Skin of body (tissue), 2 donors: ENCODE results near the gene SNIP1. TPM values are rescaled to one million over a fixed set of nuclear protein-coding genes. Genes with fewer than 3 reads are reported as not detected.
A peak's percentile ranks its signal among the peaks of the same experiment; 100 is the strongest.
"Not testable (repeated sequence)": the region's sequence is repeated elsewhere in the genome, so short reads cannot be mapped to it uniquely, and the experiment has no call there.

ENCODE experiments used
- DNase-seq: peaks from one replicate; lab custom pipeline; 2025; lab: John Stamatoyannopoulos, UW
- total RNA-seq: library from RNA; depleted of rRNA; stranded (reverse); fragments of >200 nt; gene quantifications from one replicate; pipeline ENCODE4 v1.2.3, GENCODE V29; 2014

The SNIP1 gene
- total RNA-seq, 1 donor from 2014 or later: 11.7 TPM

DNA sequence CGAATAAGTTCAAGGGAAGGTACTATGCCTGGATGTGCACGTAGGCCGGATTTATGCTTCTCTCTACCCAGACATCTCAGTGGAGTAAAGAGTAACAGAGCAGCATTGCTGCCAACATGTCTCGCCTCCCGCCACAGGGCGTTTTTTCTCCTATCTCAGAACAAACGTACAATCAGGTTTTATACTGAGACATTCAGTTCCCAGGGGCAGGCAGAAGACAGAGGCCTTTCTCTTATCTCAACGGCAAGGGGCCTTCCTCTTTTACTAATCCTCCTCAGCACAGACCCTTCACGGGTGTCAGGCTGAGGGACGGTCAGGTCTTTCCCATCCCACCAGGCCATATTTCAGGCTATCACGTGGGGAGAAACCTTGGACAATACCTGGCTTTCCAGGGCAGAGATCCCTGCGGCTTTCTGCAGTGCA is 5.9 kb upstream of the SNIP1 start:
- not testable (repeated sequence) for DNase-seq

DNA sequence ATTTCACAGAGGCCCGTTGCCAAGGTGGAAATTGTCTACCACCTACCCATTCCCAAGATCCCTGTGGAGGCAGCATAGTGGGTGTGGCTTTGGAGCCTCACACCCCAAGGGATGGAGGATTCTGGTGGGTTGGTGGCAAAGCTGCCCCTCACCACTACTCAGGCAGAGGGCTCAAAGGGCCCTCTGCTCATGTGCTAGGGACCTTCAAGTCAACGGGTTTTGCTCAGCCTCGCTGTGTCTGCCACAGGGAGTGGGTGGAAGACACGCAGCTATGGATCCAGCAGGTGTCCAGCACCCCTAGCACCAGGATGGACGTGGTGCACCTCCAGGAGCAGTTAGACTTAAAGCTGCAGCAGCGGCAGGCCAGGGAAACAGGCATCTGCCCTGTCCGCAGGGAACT is 5.0 kb upstream of the SNIP1 start:
- DNase-seq: no peak

DNA sequence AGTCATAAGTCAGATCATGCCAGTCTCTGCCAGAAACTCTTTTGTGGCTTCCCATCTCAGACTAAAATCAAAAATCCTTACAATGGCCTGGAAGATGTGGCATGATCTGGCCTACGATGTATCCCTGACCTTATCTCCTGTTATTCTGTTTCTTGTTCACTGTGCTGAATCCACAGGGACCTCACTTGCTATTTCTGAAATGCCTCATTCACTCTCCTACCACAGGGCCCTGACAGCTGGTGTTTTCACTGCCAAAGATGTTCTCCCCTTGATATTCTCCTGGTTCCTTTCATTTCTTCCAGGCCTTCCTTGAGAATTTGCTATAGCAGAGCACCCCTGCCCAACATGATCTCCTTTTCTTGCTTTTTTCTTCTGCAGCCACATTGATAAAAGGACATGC is 4.3 kb upstream of the SNIP1 start:
- no peak for DNase-seq

DNA sequence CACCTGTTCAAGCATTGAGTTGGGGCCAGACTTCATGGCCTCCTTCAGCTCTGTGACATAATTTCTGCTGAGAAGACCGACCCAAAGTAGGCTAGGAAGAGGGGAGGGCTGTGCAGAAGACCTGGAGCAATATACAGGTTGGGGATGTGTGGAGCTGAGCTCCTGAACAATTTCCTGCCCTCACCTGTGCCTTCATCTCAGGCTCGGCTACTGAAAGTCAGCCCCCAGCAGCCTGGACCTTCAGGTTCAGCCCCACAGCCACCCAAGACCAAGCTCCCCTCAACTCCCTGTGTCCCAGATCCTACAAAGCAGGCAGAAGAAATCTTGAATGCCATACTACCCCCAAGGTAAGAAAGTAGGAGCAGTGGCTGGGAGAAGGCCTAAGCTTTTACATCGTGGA is 3.3 kb upstream of the SNIP1 start:
- no peak for DNase-seq

DNA sequence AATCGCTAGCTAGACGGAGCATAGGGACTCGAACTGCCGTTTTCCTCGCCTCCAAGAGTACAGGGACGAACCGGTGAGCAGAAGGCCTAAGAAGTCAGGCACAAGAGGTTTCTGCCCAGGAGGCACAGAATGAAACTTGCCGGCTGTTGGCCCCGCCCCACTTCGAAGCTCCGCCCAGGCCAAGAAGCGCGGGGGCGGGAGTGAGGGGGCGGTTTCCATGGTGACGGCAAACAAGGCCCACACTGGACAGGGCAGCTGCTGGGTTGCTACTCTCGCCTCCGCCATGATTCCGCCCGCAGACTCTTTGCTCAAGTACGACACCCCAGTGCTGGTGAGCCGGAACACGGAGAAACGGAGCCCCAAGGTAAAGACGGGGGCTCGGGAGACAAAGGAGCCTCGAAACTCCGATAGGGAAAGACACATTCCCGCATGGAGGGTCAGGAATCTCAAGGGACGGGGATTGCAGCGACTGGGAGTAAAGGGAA is 2.7 kb upstream of the SNIP1 start, which contains the start of gene DNALI1:
Gene DNALI1 (plus strand): TSS at position 229 of the 485 bp plus-strand sequence. CDS start 55 bp downstream, at position 284.
- DNase-seq: peak; percentile 39

DNA sequence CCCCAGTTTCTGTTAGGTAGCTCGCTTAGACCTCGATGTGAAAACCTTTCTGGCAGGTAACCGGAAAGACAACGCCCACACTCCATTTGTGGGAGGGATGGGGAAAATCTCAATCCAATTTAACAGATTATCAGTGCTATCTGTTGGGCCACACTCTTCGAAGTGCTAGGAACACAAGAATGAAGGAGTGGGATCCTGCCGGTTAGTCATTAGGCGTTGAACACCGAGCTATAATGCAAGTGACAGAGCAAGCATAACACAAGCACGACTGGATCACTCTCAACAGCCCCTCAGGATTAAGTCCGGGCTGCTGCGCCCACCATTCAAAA is 531 bp downstream of the SNIP1 start:
- DNase-seq: no peak

DNA sequence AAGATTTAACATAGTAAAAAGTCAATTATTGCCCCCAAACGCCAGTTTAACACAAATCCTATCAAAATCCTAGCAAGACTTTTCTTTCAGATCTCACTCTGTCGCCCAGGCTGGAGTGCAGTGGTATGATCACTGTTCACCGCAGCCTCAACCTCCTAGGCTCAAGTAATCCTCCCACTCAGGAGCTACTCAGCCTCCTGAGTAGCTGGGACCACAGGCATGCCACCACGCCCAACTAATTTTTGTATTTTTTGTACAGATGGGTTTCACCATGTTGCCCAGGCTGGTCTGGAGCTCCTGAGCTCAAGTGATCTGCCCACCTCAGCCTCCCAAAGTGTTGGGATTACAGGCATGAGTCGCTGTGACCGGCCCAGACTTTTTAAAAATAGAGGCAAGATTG is 4.8 kb downstream of the SNIP1 start:
- no peak for DNase-seq

DNA sequence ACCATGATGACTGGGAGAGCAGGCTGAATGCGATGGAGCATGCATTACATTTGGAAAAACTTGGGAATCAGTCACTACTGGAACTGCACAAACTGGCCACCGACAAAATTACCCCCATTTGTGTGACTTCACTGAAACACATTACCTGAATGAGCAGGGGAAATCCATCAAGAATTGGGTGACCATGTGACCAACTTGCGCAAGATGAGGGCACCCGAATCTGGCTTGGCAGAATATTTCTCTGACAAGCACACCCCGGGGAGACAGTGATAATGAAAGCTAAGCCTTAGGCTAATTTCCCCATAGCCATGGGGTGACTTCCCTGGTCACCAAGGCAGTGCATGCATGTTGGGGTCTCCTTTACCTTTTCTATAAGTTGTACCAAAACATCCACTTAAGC is 9.1 kb downstream of the SNIP1 start:
- no peak for DNase-seq

DNA sequence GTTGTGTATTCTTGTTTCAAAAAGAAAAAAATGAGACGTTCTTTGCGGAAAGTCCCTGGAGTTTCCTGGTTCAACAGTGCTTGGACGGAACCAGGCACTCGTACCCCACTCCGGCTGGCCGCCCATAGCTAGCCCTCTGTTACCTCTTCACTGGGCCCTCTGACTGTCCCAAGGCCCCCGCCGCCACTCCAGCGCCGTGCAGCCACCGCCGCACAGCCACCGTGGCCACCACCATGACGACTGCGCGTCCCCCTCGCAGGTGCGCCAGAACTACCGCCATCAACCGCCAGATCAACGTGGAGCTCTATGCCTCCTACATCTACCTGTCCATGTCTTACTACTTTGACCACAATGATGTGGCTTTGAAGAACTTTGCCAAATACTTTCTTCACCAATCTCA is 9.6 kb downstream of the SNIP1 start:
- no peak for DNase-seq

DNA sequence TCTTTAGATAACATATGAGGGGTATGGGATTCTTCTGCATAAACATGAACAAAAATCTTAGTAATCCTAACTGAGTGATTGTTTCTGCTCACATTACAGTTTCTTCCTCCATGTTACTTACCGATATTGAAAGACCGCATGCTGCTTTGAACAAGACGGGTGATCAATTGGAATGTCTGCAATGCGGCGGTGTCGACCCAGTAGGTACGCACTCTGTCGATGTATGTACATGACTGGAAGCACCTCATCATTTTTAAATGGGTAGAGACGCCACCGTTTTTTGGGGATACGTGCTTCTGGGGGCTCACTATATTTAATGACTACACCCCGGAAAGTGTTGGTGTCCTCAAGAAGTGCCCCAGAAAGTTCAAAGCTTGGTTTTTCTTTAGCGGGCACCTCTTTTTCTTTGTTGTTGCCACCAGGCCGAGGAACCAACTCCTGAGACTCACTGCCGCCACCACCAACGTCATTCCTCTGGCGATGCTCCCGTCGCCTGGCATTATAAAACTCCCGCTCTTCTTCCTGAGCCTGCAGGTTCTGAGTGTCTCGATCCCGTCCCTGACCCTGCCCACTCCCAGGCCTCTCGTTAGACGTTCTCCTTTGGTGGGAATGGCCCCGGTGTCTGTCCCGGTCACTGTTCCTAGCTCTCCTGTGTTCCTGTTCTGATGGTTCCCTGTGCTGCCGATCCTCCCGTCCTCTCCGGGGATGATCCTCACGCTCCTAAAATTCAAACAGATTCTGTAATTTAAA is 13.9 kb downstream of the SNIP1 start:
- no peak for DNase-seq

DNA sequence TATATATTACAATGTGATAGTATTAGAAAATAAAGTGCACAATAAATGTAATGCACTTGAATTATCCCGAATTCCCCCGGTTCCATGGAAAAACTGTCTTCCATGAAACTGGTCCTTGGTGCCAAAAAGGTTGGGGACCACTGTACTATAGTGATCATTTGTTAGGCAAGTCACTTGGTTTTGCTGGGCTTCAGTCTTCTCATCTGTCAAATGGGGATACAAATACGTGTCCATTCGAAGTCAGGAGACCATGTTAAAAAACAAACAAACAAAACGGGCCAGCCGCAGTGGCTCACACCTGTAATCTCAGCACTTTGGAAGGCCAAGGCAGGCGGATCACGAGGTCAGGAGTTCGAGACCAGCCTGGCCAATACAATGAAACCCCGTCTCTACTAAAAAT is 14.9 kb downstream of the SNIP1 start:
- not testable (repeated sequence) for DNase-seq

DNA sequence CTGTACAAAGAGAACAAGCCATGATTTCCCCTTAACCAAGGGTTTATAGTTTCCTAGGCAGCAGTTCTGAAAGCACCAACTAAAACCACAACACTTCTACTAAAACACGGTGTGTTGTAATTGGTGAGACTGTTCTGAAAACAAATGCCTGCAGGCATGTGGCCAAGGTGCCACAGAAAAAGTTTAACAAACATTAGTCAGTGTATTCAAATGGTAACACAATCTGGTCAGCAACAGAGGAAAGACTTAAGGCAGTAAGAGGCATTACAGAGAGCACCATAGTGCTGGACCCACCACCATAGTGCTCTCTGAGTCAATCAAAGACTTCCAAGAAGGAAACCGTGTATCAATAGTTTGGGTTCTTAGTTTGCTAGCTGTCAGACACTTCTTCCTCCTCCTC is 16.7 kb downstream of the SNIP1 start:
- no peak for DNase-seq

DNA sequence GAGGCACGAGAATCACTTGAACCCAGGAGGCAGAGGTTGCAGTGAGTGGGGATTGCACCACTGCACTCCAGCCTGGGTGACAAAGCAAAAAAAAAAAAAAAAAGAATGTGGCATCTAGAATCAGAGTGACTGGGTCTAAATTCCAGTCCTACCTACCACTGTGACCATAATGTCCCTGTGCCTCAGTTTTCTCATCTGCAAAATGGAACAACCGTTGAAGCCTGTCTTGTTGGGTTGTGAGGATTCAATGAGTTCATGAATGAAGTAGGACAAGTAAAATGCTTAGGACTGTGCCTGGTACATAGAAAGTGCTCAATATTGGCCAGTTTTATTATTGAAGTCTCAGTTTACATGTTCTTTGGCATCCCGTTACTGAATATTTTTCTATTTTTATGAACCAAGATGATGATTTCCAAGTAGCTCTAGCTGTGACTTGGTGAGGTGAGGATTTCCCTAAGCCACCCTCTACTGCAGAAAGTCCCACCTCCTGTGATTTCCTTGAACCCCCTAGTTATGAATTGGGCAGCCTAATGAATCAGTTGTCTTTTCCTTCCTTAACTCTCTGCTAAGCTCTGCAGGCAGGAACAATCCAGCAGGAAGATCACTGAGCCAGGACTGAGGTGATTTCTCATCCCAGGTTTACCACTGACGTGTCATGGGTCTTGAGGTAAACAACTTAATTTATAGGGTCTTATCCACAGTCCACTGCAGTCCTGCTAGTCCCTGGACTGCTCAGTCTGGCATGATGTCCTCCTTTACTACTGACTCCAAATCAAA is 20.6 kb downstream of the SNIP1 start:
- no peak for DNase-seq

DNA sequence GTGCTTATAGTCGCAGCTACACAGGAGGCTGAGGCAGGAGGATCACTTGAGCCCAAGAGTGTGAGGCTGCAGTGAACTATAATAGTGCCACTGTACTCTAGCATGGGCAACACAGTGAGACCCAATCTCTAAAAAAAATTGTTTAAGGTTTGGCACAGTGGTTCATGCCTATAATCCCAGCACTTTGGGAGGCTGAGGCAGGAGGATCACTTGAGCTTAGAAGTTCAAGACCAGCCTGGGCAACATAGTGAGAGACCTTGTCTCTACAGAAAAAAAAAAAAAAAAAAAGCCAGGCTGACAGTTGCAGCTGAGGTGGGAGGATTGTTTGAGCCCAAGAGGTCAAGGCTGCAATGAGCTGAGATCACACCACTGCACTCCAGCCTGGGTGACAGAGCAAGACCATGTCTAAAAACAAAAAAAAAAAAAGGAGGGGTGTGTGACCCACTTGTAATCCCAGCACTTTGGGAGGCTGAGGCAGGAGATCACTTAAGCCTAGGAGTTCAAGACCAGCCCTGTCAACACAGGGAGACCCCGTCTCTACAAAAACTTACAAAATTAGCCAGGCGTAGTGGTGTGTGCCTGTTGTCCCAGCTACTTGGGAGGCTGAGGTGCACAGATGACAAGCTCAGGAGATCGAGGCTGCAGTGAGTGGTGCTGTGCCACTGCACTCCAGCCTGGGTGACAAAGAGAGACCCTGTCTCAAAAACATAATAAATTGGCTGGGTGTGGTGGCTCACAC is 21.5 kb downstream of the SNIP1 start:
- DNase-seq: not testable (repeated sequence)

DNA sequence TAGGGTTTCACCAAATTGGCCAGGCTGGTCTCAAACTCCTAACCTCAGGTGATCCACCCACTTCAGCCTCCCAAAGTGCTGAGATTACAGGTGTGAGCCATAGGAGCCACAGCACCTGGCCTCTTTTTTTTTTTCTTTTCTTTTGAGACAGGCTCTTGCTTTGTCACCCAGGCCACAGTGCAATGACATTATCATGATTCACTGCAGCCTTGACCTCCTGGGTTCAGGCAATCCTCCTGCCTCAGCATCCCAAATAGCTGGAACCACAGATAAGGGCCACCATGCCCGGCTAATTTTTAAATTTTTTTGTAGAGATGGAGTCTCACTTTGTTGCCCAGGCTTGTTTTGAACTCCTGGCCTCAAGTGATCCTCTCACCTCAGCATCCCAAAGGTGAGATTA is 24.2 kb downstream of the SNIP1 start:
- DNase-seq: not testable (repeated sequence)

DNA sequence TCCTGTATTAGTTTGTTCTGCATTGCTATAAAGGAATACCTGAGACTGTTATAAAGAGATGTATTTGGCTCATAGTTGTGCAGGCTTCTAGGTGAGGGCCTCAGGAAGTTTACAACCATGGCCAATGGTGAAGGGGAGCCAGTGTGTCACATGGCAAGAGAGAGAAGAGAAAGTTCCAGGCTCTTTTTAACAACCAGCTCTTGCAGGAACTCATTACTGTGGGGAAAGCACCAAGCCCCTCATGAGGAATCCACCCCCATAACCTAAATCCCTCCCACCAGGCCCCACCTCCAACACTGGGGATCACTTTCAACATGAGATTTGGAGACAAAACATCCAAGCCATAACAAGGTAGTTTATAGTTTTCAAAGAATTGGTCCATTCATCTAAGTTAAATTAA is 34.5 kb downstream of the SNIP1 start:
- DNase-seq: no peak

DNA sequence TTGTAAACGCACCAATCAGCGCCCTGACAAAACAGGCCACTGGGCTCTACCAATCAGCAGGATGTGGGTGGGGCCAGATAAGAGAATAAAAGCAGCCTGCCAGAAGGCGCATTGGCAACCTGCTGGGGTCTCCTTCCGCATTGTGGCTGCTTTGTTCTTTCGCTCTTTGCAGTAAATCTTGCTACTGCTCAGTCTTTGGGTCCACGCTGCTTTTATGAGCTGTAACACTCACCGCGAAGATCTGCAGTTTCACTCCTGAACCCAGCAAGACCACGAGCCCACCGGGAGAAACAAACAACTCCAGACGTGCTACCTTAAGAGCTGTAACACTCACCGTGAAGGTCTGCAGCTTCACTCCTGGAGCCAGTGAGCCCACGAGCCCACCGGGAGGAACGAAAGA is 35.2 kb downstream of the SNIP1 start:
- not testable (repeated sequence) for DNase-seq

DNA sequence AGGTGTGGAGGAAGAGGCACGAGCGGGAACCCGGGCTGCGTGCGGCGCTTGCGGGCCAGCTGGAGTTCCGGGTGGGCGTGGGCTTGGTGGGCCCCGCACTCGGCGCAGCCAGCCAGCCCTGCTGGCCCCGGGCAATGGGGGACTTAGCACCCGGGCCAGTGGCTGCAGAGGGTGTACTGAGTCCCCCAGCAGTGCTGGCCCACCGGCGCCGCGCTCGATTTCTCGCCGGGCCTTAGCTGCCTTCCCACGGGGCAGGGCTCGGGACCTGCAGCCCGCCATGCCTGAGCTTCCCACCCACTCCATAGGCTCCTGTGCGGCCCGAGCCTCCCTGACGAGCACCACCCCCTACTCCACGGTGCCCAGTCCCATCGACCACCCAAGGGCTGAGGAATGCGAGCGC is 35.9 kb downstream of the SNIP1 start:
- not testable (repeated sequence) for DNase-seq

DNA sequence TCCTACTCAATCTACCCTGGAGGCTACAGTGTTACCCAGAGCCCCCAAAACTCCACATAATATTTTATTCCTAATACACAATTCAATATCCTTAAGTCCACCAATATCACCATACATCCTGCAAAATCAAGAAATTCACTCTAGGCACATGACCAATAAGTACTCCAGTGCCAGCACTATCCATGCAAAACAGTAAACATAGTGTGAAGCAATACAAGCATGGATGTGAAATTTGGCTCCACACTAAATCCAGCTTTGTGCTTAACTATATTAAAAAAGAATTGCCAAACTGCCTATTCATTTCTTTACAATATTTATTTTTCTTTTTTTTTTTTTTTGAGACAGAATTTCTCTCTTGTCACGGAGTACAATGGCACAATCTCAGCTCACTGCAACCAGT is 36.5 kb downstream of the SNIP1 start:
- no peak for DNase-seq

DNA sequence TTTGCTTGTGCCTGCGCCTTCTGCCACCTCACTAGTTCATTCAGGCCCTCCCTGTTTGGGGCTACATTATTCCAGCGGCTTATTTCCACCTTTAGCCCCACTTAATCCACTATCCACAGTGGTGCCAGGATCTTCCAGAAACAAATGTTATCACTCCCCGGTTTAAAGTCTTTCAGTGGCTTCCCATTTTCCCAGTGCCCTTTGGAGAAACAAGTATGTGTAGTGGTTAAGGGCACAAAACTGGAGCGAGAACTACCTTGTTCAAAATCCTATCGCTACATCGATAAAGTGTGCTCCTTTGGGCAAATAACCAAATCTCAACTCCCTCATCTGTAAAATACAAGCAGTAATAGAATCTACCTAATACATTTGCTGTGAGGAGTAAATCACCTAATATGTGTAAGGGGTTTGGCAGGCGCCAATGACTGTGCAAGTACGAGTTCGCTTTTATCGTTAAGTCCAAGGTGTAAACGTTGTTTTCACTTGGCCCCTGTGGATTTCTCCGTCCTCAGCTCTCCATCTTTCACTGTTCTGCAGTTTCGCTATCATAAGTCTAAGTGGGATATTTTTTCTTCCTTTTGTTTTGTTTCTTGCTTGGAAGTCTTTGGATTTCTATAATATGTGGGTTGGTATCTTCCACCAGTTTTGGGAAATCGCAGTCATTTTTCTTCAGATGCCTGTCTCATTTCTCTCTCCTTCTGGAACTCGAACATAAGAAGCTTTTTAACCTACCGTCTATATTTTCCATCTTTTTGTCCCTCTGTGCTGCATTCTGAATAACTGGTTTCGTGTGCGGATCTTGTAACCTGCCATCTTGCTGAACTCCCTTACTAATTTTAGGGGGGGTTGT is 38.7 kb downstream of the SNIP1 start:
- no peak for DNase-seq
